Renal pelvis (tissue), 4 donors: Measurements from ENCODE around the gene TMPRSS9. TPM values are rescaled to one million over a fixed set of nuclear protein-coding genes. Genes with fewer than 3 reads are reported as not detected.
"Not testable (repeated sequence)": the region's sequence is repeated elsewhere in the genome, so short reads cannot be mapped to it uniquely, and the experiment has no call there.

Experiments used
- DNase-seq: peaks from one replicate; pipeline ENCODE4 v3.0.0-alpha.2; 2013
- polyA plus RNA-seq, 3 donors: library from polyadenylated mRNA; unstranded; fragments of 120-200 nt; gene quantifications; one replicate each; pipeline ENCODE4 v1.2.1, GENCODE V29; 2013; ENCODE audit not compliant: insufficient read length in 3 of 3

TMPRSS9 gene
- polyA plus RNA-seq, 3 donors = 0.27 to 1.3 (median 1.1) TPM

DNA sequence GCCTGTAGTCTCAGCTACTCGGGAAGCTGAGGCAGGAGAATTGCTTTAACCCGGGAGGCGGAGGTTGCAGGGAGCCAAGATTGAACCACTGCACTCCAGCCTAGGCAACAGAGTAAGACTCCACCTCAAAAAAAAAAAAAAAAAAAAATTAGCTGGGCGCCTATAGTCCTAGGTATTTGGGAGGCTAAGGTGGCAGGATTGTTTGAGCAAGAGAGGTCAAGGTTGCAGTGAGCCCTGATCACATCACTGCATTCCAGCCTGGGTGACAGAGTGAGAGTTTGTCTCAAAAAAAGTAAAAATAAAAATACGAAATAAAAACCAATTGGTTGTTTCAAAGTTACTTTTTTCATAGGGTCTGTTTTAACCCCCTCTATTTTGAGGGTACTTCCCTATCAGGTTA lies 98.0 kb downstream of the TMPRSS9 start:
- no peak for DNase-seq

DNA sequence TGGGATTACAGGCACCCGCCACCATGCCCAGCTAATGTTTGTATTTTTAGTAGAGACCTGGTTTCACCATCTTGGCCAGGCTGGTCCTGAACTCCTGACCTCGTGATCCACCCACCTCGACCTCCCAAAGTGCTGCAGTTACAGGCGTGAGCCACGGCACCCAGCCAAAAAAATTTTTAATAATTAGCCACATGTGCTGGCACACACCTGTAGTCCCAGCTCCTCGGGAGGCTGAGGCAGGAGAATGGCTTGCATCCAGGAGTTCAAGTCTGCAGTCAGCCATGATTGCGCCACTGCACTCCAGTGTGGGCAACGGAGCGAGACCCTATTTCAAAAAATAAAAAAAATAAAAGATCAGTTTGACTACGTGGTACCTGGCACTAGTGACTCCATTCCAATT lies 98.7 kb downstream of the TMPRSS9 start:
- DNase-seq = not testable (repeated sequence)

DNA sequence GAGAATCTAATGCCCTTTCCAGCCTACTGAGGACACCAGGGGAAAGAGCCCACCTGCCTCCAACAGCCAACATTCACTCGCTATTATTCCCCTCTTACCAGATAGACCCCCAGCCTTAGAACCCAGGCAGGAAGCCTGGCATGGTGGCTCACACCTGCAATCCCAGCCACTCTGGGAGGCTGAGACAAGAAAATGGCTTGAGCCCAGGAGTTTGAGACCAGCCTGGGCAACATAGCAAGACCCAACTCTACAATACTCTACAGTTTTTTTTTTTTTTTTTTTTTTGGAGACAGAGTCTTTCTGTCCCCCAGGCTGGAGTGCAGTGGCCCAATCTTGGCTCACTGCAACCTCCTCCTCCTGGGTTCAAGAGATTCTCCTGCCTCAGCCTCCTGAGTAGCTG lies 100.2 kb downstream of the TMPRSS9 start:
- no peak for DNase-seq

DNA sequence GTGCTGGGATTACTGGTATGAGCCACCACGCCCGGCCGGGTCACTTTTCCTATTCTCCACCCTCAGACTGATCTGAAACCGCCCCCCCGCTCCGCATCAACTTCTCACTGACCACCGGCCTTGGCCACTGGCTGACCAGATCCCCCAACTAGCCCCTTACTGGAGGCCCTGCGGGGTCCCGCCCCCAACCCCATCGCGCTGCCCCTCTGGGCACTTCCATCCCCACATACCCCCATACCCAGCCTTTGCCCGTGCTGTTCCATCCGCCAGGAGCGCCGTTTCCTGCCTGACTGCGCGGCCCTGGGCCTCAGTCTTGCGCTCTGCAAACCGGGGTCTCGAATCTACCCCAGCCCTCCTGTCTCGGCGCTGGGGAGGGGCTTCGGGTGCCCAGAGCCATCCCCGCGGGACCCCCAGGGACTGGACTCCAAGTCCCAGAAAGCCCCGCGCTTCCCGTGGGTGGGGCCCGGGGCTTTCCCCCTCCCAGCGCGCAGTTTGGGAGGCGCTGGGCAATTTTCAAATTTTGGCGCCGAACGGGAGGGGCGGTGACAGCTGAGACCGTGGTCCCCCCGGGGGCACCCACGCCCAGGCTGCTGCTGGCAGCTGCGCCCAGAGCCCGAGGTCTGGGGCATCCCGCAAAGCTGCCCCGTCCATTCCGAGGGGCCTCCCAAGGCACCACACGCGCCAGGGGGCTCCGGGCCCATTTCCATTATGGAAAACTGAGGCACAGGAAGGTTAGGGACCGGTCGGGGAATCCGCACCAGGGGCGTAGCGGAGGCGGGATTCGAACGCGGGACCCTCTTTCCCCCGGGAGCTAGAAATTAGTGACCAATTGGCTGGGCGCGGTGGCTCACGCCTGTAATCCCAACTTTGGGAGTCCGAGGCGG lies 101.9 kb downstream of the TMPRSS9 start:
- peak; percentile 42 for DNase-seq

DNA sequence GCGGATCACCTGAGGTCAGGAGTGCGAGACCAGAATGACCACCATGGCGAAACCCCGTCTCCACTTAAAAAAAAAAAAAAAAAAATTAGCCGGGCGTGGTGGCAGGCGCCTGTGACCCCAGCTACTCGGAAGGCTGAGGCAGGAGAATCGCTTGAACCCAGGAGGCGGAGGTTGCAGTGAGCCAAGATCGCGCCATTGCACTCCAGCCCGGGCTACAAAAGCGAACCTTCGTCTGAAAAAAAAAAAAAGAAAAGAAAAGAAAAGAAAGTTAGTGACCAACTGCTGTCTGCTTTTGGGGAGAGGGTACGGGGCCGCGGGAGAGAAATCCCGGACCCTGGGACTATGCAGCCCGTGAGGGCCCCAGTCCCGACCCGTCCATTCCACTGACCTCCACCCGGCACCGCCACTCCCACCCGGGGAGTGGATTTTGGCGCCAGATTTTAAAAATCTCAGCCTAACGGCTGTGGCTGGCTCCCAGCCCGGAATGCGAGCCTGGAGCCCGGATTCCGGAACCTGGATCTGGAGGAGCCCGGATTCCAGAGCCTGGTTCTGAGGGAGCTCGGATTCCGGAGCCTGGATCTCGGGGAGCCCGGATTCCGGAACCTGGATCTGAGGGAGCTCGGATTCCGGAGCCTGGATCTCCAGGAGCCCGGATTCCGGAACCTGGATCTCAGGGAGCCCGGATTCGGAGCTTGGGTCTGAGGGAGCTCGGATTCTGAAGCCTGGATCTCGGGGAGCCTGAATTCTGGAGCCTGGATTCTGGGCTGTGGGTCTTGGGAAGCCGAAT lies 102.8 kb downstream of the TMPRSS9 start:
- DNase-seq = peak; percentile 98

DNA sequence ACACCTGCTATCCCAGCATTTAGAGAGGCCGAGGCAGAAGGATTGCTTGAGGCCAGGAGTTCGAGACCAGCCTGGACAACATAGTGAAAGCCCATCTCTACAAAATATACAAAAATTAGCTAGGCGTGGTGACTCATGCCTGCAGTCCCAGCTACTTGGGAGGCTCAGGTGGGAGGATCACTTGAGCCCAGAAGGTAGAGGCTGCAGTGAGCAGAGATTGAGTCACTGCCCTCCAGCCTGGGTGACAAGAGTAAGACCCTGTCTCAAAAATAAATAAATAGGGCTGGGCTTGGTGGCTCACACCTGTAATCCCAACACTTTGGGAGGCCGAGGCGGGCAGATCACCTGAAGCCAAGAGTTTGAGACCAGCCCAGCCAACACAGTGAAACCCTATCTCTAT lies 103.6 kb downstream of the TMPRSS9 start:
- not testable (repeated sequence) for DNase-seq

DNA sequence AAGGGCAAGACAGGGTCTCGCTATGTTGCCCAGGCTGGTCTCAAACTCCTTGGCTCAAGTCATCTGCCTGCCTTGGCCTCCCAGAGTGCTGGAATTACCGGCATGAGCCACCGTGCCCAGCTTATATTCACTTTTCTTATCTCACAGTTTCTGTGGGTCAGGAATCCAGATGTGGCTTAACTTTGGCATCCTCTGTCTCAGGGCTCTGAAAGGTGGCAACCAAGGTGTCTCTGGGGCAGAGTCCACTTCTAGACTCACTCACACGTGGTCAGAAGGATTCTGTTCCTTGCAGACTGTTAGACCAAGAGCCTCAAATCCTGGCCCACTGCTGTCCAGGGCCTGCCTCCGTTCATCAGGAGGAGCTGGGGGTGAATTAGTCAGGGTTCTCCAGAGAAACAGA lies 104.3 kb downstream of the TMPRSS9 start:
- no peak for DNase-seq

DNA sequence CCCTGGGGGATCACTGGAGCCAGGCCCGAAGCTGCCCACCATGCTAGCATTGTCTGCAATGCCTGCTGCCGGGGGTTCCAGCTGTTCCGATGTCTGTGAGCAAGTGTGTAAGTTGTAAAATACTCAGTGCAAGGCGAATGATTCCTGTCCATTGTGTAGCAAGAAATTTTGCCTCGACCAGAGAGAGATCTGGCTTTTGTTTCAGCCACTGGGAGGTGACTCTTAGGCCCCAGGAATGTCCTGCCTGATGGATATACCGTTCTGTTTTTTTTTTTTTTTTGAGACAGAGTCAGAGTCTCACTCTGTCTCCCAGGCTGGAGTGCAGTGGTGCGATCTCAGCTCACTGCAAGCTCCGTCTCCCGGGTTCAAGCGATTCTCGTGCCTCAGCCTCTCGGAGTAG lies 108.5 kb downstream of the TMPRSS9 start:
- no peak for DNase-seq

DNA sequence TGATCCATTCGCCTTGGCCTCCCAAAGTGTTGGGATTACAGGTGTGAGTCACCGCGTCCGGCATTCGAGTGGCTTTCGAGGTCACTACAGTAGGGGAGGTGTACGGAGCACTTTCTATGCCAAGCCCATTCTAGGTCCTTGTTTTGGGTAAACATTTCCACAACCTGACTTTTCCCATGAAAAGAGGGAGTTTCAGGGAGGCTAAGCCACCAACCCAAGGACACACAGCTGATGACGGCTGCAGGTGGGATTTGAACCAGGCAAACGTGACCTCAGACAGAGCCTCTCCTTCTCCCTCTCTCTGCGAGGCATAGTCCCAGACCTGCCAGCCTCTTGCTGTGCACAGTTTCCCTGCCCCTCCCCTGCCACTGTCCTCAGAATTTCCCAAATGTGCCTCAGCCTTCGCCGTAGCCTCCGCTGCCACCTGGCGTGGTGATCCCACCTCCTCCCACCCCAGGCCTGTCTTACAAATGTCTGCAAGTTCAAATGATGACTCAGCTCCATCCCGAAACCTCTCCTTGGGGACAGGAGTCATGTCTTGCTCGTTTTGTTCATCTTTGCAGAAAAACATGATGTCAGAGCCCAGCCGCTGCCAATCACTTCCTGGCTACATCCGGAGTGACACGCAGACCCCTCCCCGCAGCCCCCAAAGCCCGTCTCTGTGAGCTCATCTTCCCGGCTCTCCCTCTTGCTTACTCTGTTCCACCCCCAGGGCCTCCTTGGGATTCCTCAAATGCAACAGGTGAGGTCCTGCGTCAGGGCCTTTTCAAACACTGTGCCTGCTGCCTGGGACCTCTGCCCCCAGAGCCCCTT lies 109.2 kb downstream of the TMPRSS9 start:
- no peak for DNase-seq

DNA sequence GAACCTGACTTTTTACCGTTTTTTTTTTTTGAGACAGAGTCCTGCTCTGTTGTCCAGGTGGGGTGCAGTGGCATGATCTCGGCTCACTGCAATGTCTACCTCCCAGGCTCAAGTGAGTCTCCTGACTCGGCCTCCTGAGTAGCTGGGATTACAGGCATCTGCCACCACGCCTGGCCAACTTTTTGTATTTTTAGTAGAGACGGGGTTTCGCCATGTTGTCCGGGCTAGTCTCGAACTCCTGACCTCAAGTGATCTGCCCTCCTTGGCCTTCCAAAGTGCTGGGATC lies 109.8 kb downstream of the TMPRSS9 start:
- not testable (repeated sequence) for DNase-seq

DNA sequence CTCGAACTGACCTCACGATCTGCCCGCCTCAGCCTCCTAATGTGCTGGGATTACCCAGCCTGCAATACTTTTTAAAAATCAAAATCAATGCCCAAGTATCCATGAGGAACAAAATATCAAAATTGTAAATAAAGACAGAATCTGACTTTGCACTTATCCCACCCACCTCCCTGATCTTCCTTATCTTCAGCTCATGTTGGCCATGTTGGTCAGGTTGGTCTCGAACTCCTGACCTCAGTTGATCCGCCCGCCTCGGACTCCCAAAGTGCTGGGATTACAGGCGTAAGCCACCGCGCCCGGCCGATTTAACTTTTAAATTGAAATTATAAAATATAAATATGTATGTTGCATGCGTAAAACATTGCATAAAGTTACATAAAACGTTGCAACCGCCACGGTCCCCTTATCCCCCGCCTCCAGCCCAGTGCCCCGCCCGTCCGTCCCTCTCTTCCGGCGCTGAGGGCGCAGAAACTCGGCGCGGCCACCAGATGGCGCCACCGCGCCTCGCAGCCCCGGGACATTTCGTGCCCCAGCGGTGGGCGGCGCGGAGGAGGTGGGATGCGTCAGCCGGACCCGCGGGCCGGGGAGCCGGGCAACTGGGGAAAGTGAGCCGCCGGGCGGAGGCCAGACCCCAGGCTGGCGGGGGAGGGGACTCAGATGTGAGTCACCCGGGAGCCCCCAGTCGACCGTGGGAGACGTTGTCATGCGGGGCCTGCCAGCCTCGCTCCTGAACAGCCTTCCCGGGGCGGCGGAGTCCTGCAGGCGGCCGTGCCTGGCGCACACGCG lies 114.4 kb downstream of the TMPRSS9 start:
- peak; percentile 85 for DNase-seq

DNA sequence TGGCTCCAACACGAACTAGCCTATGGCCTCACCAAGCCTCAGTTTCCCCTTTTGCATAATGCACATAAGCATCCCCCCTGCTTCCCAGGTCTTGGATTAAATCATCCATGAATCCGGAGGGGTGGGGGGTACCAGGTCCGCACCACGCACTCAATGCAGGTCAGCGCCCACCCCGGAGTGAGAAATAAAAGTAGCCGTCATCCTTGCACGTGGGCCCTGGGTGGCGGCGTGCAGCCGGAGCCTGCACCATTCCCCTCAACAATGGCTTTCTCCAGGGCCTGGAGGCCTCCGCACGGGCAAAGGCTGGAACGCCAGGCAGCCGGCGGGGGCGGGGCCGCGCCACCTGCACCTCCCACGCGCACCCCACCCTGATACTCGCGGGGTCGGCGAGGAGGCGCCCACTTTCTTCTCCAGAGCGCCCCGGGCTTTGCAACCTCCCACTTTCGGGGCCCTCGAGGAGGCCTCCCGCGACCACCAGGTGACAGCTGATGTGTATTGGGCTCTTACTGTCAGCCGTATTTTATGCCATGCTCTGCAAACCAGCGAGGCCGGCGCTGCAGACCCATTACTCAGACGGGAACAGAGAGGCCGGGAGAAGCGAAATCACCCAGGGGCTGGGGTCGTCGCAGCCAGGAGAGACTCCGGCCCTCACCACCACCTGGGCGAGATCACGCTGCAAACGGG lies 115.1 kb downstream of the TMPRSS9 start:
- no peak for DNase-seq

Other genes starting within 250 kb of the TMPRSS9 start
- gene AP3D1, start 208.7 kb upstream of the TMPRSS9 start, polyA plus RNA-seq = 100 to 1,000 TPM; 116 to 131 (median 130) TPM
- gene DOT1L, start 196.3 kb upstream of the TMPRSS9 start, polyA plus RNA-seq = 10 to 100 TPM; 27.4 to 38.3 (median 36.8) TPM
- 10 to 100 TPM; 73.7 to 92.1 (median 85.6) TPM for gene PLEKHJ1, start 123.9 kb upstream of the TMPRSS9 start, polyA plus RNA-seq
- gene SF3A2, start 123.4 kb upstream of the TMPRSS9 start, polyA plus RNA-seq = 10 to 100 TPM; 78.4 to 99.8 (median 85.6) TPM
- gene AMH, start 110.9 kb upstream of the TMPRSS9 start, polyA plus RNA-seq = 1 to 10 TPM in 2 of 3 donors, under 1 TPM in 1; 0.43 to 3.5 (median 3.2) TPM
- gene JSRP1, start 103.8 kb upstream of the TMPRSS9 start, polyA plus RNA-seq = under 1 TPM; 0.52 to 0.68 (median 0.67) TPM
- gene PEAK3, start 78.1 kb upstream of the TMPRSS9 start, polyA plus RNA-seq = under 1 TPM; 0.04 to 0.12 (median 0.09) TPM
- under 1 TPM in 1 of 3 donors, not detected in 2; 0.09 TPM for gene LINGO3, start 52.1 kb upstream of the TMPRSS9 start, polyA plus RNA-seq
- 100 to 1,000 TPM; 107 to 121 (median 114) TPM for gene LSM7, start 31.7 kb upstream of the TMPRSS9 start, polyA plus RNA-seq
- 100 to 1,000 TPM in 2 of 3 donors, 10 to 100 TPM in 1; 78.5 to 136 (median 105) TPM for gene SPPL2B, start 31.6 kb upstream of the TMPRSS9 start, polyA plus RNA-seq
- 100 to 1,000 TPM in 2 of 3 donors, 10 to 100 TPM in 1; 93.3 to 117 (median 107) TPM for gene TIMM13, start 67.3 kb downstream of the TMPRSS9 start, polyA plus RNA-seq
- gene LMNB2, start 96.7 kb downstream of the TMPRSS9 start, polyA plus RNA-seq = 10 to 100 TPM; 63.8 to 97.0 (median 83.4) TPM
- 10 to 100 TPM in 2 of 3 donors, 1 to 10 TPM in 1; 9.9 to 10.5 (median 10.1) TPM for gene GADD45B, start 115.9 kb downstream of the TMPRSS9 start, polyA plus RNA-seq